Measurements from ENCODE around the gene MRAP2. TPM values are rescaled to one million over a fixed set of nuclear protein-coding genes. Genes with fewer than 3 reads are reported as not detected.
"Not testable (repeated sequence)": the region's sequence is repeated elsewhere in the genome, so short reads cannot be mapped to it uniquely, and the experiment has no call there.

The MRAP2 gene
- polyA plus RNA-seq, 1 experiment: 0.16 TPM

- DNase-seq (ENCODE audit: low read depth): no peak
- POLR2A ChIA-PET: no interaction called here
- H3K27me3 ChIP-seq (ENCODE audit: control insufficient read depth, insufficient read depth, low read length): no peaks in the 10 kb centered on the region
- no peak overlapping the region for H3K4me3 ChIP-seq (ENCODE audit: low read depth, low read length)
- no peak for TF ChIP-seq CTCF (IDR thresholded peaks at IDR 0.05; ENCODE audit: insufficient read depth, low read depth, low read length)
- no peaks in the 10 kb centered on the region for H3K36me3 ChIP-seq (ENCODE audit: control insufficient read depth, insufficient read depth, low read length)
- CTCF ChIA-PET: interaction anchor here (0.8 kb wide), 1 partner anchor 150 kb away, joined by 3 read pairs; no protein-coding TSS in a partner anchor
Observed at GRCh38 chr6:84089552-84089951, 56.0 kb downstream of the MRAP2 start.

GRCh38 chr6:84093441-84094435 is 60.2 kb downstream of the MRAP2 start:
- CTCF ChIA-PET: interaction anchor here (0.7 kb wide), 1 partner anchor 13 kb away, joined by 3 read pairs; no protein-coding TSS in a partner anchor
- no peaks in the 10 kb centered on the region for H3K27me3 ChIP-seq (ENCODE audit: control insufficient read depth, insufficient read depth, low read length)
- POLR2A ChIA-PET: no interaction called here
- no peak overlapping the region for H3K4me3 ChIP-seq (ENCODE audit: low read depth, low read length)
- DNase-seq (ENCODE audit: low read depth): no peak
- H3K36me3 ChIP-seq (ENCODE audit: control insufficient read depth, insufficient read depth, low read length): no peaks in the 10 kb centered on the region
- TF ChIP-seq CTCF (IDR thresholded peaks at IDR 0.05; ENCODE audit: insufficient read depth, low read depth, low read length): no peak

GRCh38 chr6:84095156-84095555 is 61.6 kb downstream of the MRAP2 start:
- H3K36me3 ChIP-seq (ENCODE audit: control insufficient read depth, insufficient read depth, low read length): no peaks in the 10 kb centered on the region
- H3K27me3 ChIP-seq (ENCODE audit: control insufficient read depth, insufficient read depth, low read length): no peaks in the 10 kb centered on the region
- ChIA-PET CTCF (no interaction called here), POLR2A (no interaction called here)
- no peak for TF ChIP-seq CTCF (IDR thresholded peaks at IDR 0.05; ENCODE audit: insufficient read depth, low read depth, low read length)
- no peak overlapping the region for H3K4me3 ChIP-seq (ENCODE audit: low read depth, low read length)
- DNase-seq (ENCODE audit: low read depth): no peak

GRCh38 chr6:84103029-84103428 is 69.5 kb downstream of the MRAP2 start:
- TF ChIP-seq CTCF (IDR thresholded peaks at IDR 0.05; ENCODE audit: insufficient read depth, low read depth, low read length): no peak
- DNase-seq (ENCODE audit: low read depth): peak; percentile 27
- POLR2A ChIA-PET: no interaction called here
- Histone ChIP-seq H3K4me3 (ENCODE audit: low read depth, low read length) (no peak overlapping the region), H3K36me3 (ENCODE audit: control insufficient read depth, insufficient read depth, low read length) (no peaks in the 10 kb centered on the region), H3K27me3 (ENCODE audit: control insufficient read depth, insufficient read depth, low read length) (no peaks in the 10 kb centered on the region; the same call in 1 of the 2 replicates)
- CTCF ChIA-PET: interaction anchor here (0.7 to 0.9 kb wide), 2 partner anchors 29 to 99 kb away, joined by 3 to 4 read pairs; no protein-coding TSS in a partner anchor

- DNase-seq (ENCODE audit: low read depth); H3K36me3 ChIP-seq (ENCODE audit: control insufficient read depth, insufficient read depth, low read length); POLR2A ChIA-PET; H3K27me3 ChIP-seq (ENCODE audit: control insufficient read depth, insufficient read depth, low read length); H3K4me3 ChIP-seq (ENCODE audit: low read depth, low read length): not testable (repeated sequence)
- CTCF ChIA-PET: interaction anchor here (1.0 kb wide), 1 partner anchor 19 kb away, joined by 4 read pairs; no protein-coding TSS in a partner anchor
Observed at GRCh38 chr6:84105215-84105924, 71.8 kb downstream of the MRAP2 start.
